ENCODE data around the gene AGAP1.

DNA sequence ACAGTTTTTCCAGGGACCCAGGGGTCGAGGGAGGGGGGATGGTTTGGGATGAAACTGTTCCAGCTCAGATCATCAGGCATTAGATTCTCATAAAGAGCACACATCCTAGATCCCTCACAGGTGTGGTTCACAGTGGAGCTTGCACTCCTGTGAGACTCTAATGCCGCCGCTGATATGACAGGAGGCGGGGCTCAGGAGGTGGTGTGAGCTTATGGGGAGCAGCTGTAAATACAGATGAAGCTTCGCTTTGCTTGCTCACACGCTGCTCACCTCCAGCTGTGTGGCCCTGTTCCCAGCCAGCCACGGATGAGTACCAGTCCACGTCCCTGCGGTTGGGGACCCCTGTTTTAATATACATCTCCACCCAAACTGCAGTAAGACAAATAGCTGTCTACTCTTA lies 204.2 kb downstream of the AGAP1 start:
- TF ChIP-seq POLR2A (IDR thresholded peaks at IDR 0.05) (no peak), EP300 (IDR thresholded peaks at IDR 0.05) (no peak), POLR2AphosphoS5 (IDR thresholded peaks at IDR 0.05) (no peak)
- TF ChIP-seq, protein P1, sequence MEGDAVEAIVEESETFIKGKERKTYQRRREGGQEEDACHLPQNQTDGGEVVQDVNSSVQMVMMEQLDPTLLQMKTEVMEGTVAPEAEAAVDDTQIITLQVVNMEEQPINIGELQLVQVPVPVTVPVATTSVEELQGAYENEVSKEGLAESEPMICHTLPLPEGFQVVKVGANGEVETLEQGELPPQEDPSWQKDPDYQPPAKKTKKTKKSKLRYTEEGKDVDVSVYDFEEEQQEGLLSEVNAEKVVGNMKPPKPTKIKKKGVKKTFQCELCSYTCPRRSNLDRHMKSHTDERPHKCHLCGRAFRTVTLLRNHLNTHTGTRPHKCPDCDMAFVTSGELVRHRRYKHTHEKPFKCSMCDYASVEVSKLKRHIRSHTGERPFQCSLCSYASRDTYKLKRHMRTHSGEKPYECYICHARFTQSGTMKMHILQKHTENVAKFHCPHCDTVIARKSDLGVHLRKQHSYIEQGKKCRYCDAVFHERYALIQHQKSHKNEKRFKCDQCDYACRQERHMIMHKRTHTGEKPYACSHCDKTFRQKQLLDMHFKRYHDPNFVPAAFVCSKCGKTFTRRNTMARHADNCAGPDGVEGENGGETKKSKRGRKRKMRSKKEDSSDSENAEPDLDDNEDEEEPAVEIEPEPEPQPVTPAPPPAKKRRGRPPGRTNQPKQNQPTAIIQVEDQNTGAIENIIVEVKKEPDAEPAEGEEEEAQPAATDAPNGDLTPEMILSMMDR (IDR thresholded peaks at IDR 0.05), result no peak
